Spleen (tissue), 11 donors: Measurements from ENCODE around the gene DENND1C. TPM values are rescaled to one million over a fixed set of nuclear protein-coding genes. Genes with fewer than 3 reads are reported as not detected.

Experiments used
- DNase-seq: peaks from one replicate; pipeline ENCODE4 v3.0.0-alpha.2; 2020
- H3K27ac ChIP-seq, 8 donors: fragments of 200-600 bp; sonication (generic) in 7 of 8; 1 replicate in 4 of 8; 2 replicates in 4 of 8; pipeline versions ENCODE4 v1.5.0 to v1.8.0; 2016 to 2021; ENCODE audit warnings: inconsistent platforms in 4 of 8, mild to moderate bottlenecking in 4 of 8, moderate library complexity in 1 of 8
- H3K27me3 ChIP-seq, 7 donors: fragments of 200-600 bp; sonication (generic) in 6 of 7; replicated peaks in 1 of 7; 1 replicate in 4 of 7; 2 replicates in 3 of 7; pipeline versions ENCODE4 v1.5.0 to v1.8.0; 2016 to 2021; ENCODE audit warnings: inconsistent platforms in 3 of 7, mild to moderate bottlenecking in 1 of 7
- H3K36me3 ChIP-seq, 6 donors: fragments of 200-600 bp; sonication (generic) in 5 of 6; 1 replicate in 4 of 6; 2 replicates in 2 of 6; pipeline versions ENCODE4 v1.5.0 to v1.8.0; 2016 to 2021; ENCODE audit warnings: inconsistent platforms in 2 of 6
- H3K4me1 ChIP-seq, 6 donors: fragments of 200-600 bp; sonication (generic) in 5 of 6; 1 replicate in 3 of 6; 2 replicates in 3 of 6; pipeline versions ENCODE4 v1.5.0 to v1.8.0; 2016 to 2021; ENCODE audit warnings: inconsistent platforms in 3 of 6
- H3K4me3 ChIP-seq, 8 donors: fragments of 200-600 bp; sonication (generic) in 7 of 8; 1 replicate in 4 of 8; 2 replicates in 4 of 8; pipeline versions ENCODE4 v1.5.0 to v1.8.0; 2016 to 2021; ENCODE audit warnings: inconsistent platforms in 4 of 8, mild to moderate bottlenecking in 4 of 8, moderate library complexity in 2 of 8
- H3K9me3 ChIP-seq, 8 donors: fragments of 200-600 bp; sonication (generic) in 7 of 8; 1 replicate in 4 of 8; 2 replicates in 4 of 8; pipeline versions ENCODE4 v1.5.0 to v1.8.0; 2016 to 2021; ENCODE audit warnings: inconsistent platforms in 4 of 8
- POLR2A ChIP-seq, 3 donors: fragments of 450-650 bp; IDR thresholded peaks; one replicate each; pipeline ENCODE4 v1.5.1; 2017; ENCODE audit warnings: antibody characterized with exemption in 3 of 3, mild to moderate bottlenecking in 1 of 3
- POLR2AphosphoS5 ChIP-seq, 3 donors: sonication (generic); formaldehyde crosslinking; IDR thresholded peaks; one replicate each; pipeline ENCODE4 v1.5.1; 2017; ENCODE audit warnings: antibody characterized with exemption in 3 of 3
- WGBS, 5 donors: extraction: QIAGEN DNeasy Blood & Tissue Kit in 3 of 5; methylation state at CpG; one replicate each; pipeline versions ENCODE4 v1.1.5 to v1.1.7; 2013 to 2018; 5-methylcytosine and 5-hydroxymethylcytosine counted together
- intact Hi-C: fragments of 100-400 bp; cut with DNase I; formaldehyde crosslinking; loops from one replicate; pipeline ENCODE4 v1.15.0; 2023; ENCODE audit warnings: low total_unique reads
- polyA plus RNA-seq, 3 donors: library from polyadenylated mRNA; stranded (reverse); fragments of 200-250 nt; gene quantifications; one replicate each; pipeline ENCODE4 v1.2.1, GENCODE V29; 2013
- total RNA-seq, 7 donors: library from RNA; depleted of rRNA in 3 of 7; stranded (reverse); fragments of >200 nt in 3 of 7; fragmentation: NEBNext Ultra II Directional in 4 of 7; extraction: Animal tissue kit (Norgen Biotek cat#: 25700) in 4 of 7; gene quantifications; one replicate each; pipeline versions ENCODE4 v1.1.0 to v1.2.1, GENCODE V29; 2016 to 2021
- TF ChIP-seq, protein P1 (sequence below), 11 experiments: fragments of 200-600 bp in 7 of 11; fragments of 450-650 bp in 4 of 11; sonication (generic) in 4 of 11; IDR thresholded peaks in 8 of 11; conservative IDR thresholded peaks in 3 of 11; 1 replicate in 7 of 11; 2 replicates in 4 of 11; pipeline versions ENCODE4 v1.4.0 to v1.8.0; 2016 to 2021; ENCODE audit warnings: antibody characterized with exemption in 11 of 11, inconsistent platforms in 4 of 11, mild to moderate bottlenecking in 1 of 11
- donor health status: healthy with polysubstance abuse.
- donor health status: DM: no; HTN: no; CAD: no; lungs with moderate emphysema.
- donor health status: DM: no; HTN: no; CAD: no.
- donor health status: Bipolar disorder and iron deficiency.
- donor health status: healthy.
- donor health status: DM: no; HTN: no; CAD: no.
- donor health status: DM: yes; HTN: yes; CAD: no.

Gene DENND1C
- total and polyA plus RNA-seq, 10 donors = 36.8 to 70.9 (median 61.1) TPM

DNA sequence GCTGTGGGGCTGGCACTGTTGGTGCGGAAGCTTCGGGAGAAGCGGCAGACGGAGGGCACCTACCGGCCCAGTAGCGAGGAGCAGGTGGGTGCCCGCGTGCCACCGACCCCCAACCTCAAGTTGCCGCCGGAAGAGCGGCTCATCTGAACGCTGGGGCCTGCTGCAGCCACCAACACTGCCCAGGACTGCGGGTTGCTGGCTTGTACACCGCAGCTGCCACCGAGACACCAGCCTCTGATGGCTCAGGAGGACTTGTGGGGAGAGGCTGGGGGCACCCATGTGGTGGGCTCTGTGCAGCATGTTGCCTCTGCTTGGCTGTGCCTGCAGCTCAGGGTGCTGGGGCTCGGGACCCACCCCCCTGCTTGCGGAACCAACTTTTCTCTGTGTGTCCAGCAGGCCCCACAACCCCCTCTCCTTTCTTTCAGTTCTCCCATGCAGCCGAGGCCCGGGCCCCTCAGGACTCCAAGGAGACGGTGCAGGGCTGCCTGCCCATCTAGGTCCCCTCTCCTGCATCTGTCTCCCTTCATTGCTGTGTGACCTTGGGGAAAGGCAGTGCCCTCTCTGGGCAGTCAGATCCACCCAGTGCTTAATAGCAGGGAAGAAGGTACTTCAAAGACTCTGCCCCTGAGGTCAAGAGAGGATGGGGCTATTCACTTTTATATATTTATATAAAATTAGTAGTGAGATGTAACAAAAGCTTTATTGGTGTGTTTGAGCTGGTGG is 14.9 kb downstream of the DENND1C start:
- WGBS, 5 donors = 79 to 92% (median 84%) methylated on average over 7 to 21 of the region's 21 CpGs
- Histone ChIP-seq H3K4me1 (peaks cover 0 to 27% (median 8%) of the 10 kb centered on the region in 6 donors), H3K27me3 (peaks cover 0 to 28% (median 12%) of the 10 kb centered on the region in 7 donors), H3K27ac (no peak overlapping the region), H3K36me3 (peaks cover 0 to 49% (median 17%) of the 10 kb centered on the region in 6 donors), H3K4me3 (no peak overlapping the region), H3K9me3 (no peaks in the 10 kb centered on the region)
- DNase-seq = no peak
- no peak for TF ChIP-seq POLR2A (IDR thresholded peaks at IDR 0.05)
- peak; percentile 28 to 68 (median 34) for TF ChIP-seq POLR2AphosphoS5 (IDR thresholded peaks at IDR 0.05)
- TF ChIP-seq, protein P1, sequence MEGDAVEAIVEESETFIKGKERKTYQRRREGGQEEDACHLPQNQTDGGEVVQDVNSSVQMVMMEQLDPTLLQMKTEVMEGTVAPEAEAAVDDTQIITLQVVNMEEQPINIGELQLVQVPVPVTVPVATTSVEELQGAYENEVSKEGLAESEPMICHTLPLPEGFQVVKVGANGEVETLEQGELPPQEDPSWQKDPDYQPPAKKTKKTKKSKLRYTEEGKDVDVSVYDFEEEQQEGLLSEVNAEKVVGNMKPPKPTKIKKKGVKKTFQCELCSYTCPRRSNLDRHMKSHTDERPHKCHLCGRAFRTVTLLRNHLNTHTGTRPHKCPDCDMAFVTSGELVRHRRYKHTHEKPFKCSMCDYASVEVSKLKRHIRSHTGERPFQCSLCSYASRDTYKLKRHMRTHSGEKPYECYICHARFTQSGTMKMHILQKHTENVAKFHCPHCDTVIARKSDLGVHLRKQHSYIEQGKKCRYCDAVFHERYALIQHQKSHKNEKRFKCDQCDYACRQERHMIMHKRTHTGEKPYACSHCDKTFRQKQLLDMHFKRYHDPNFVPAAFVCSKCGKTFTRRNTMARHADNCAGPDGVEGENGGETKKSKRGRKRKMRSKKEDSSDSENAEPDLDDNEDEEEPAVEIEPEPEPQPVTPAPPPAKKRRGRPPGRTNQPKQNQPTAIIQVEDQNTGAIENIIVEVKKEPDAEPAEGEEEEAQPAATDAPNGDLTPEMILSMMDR (IDR thresholded peaks at IDR 0.05 in 8 of 11, conservative IDR thresholded peaks at IDR 0.05 in 3 of 11) = no peak
- intact Hi-C loops = no loop called here

DNA sequence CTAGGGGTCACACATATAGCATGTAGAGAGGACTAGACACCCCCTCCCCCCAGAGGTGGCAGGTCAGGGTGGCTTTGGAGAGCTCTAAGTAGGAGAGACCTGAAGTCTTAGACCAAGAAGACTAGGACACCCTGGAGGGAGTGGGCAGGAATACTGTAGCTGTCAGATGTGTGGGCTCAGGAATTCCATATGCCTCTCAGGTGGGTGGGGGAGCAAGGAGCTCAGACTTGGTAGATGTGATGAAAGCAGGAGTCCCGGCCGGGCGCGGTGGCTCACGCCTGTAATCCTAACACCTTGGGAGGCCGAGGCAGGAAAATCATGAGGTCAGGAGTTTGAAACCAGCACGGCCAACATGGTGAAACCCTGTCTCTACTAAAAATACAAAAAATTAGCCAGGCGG is 15.9 kb downstream of the DENND1C start:
- Histone ChIP-seq H3K27ac (no peak overlapping the region), H3K36me3 (peaks cover 0 to 39% (median 10%) of the 10 kb centered on the region in 6 donors), H3K4me1 (peaks cover 0 to 30% (median 11%) of the 10 kb centered on the region in 6 donors), H3K4me3 (no peak overlapping the region), H3K9me3 (no peaks in the 10 kb centered on the region), H3K27me3 (peaks cover 0 to 28% (median 12%) of the 10 kb centered on the region in 7 donors)
- intact Hi-C loops = no loop called here
- 92 to 95% (median 93%) methylated on average over 8 of the region's 8 CpGs for WGBS, 5 donors
- TF ChIP-seq POLR2A (IDR thresholded peaks at IDR 0.05) = no peak
- no peak for TF ChIP-seq POLR2AphosphoS5 (IDR thresholded peaks at IDR 0.05)
- TF ChIP-seq, protein P1 (IDR thresholded peaks at IDR 0.05 in 8 of 11, conservative IDR thresholded peaks at IDR 0.05 in 3 of 11) = no peak
- DNase-seq = no peak

DNA sequence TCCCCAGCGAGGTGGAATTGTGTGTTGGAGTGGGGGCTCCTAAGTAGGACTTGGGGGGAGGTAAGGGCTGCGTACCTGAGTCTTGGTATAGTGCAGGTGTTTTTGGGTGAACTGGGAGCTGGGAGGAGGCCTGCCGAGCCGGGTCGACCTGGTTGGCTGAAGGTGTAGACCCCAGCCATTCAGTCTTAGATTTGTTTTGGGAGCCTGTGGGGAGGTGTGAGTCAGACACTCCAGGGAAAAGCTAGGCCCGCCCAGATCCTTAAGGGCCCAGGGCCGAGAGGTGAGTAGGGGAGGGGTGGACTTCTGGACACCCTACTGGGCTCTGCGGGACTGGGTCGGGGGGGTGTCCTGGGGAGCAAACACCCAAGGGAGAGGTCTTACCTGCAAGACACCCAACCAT is 16.6 kb downstream of the DENND1C start:
- no peak for DNase-seq
- WGBS, 5 donors = 65 to 77% (median 69%) methylated on average over 9 of the region's 9 CpGs
- Histone ChIP-seq H3K9me3 (no peaks in the 10 kb centered on the region), H3K27ac (no peak overlapping the region), H3K4me3 (no peak overlapping the region), H3K36me3 (peaks cover 0 to 32% (median 3%) of the 10 kb centered on the region in 6 donors), H3K27me3 (peaks cover 0 to 28% (median 12%) of the 10 kb centered on the region in 7 donors), H3K4me1 (peaks cover 0 to 37% (median 15%) of the 10 kb centered on the region in 6 donors)
- no peak for TF ChIP-seq POLR2AphosphoS5 (IDR thresholded peaks at IDR 0.05)
- TF ChIP-seq, protein P1 (IDR thresholded peaks at IDR 0.05 in 8 of 11, conservative IDR thresholded peaks at IDR 0.05 in 3 of 11) = no peak
- TF ChIP-seq POLR2A (IDR thresholded peaks at IDR 0.05) = no peak
- intact Hi-C loops = no loop called here
